Neutrophil (primary cell): ENCODE data around the gene LOC101059915.
"Not testable (repeated sequence)": the region's sequence is repeated elsewhere in the genome, so short reads cannot be mapped to it uniquely, and the experiment has no call there.

Experiments used
- H3K27ac ChIP-seq: fragments of 200-600 bp; sonication (generic); 2 replicates; pipeline ENCODE4 v1.5.1; 2016; ENCODE audit warnings: mild to moderate bottlenecking, moderate library complexity
- H3K27me3 ChIP-seq: fragments of 200-600 bp; sonication (generic); 2 replicates; pipeline ENCODE4 v1.6.0; 2016; ENCODE audit warnings: mild to moderate bottlenecking
- H3K36me3 ChIP-seq: fragments of 200-600 bp; sonication (generic); 2 replicates; pipeline ENCODE4 v1.5.1; 2017
- H3K4me1 ChIP-seq, 2 experiments: fragments of 200-600 bp in 1 of 2; sonication (generic) in 1 of 2; 1 replicate in 1 of 2; 2 replicates in 1 of 2; pipeline versions ENCODE4 v1.5.1 to v1.6.1; 2013 to 2016; ENCODE audit warnings: low read depth in 1 of 2, low read length in 1 of 2, mild to moderate bottlenecking in 1 of 2, moderate library complexity in 1 of 2; ENCODE audit not compliant: control insufficient read depth in 1 of 2, insufficient read depth in 1 of 2
- H3K4me3 ChIP-seq, 2 experiments: fragments of 200-600 bp in 1 of 2; sonication (generic) in 1 of 2; 1 replicate in 1 of 2; 2 replicates in 1 of 2; pipeline ENCODE4 v1.5.1; 2013 to 2016; ENCODE audit warnings: low read depth in 1 of 2, low read length in 1 of 2, mild to moderate bottlenecking in 1 of 2, moderate library complexity in 1 of 2
- H3K9me3 ChIP-seq: fragments of 200-600 bp; sonication (generic); 2 replicates; pipeline ENCODE4 v1.5.1; 2016
- CTCF ChIP-seq: fragments of 200-600 bp; sonication (generic); IDR thresholded peaks from 2 replicates; pipeline ENCODE4 v1.5.1; 2016; ENCODE audit warnings: antibody characterized with exemption

Gene LOC101059915

GRCh38 chrX:71671043-71671780 lies 3.9 kb downstream of the LOC101059915 start:
- H3K9me3 ChIP-seq, result no peaks in the 10 kb centered on the region
- peaks cover 28% of the 10 kb centered on the region for H3K27me3 ChIP-seq
- H3K27ac ChIP-seq, result no peak overlapping the region
- no peak for TF ChIP-seq CTCF
- H3K4me1 ChIP-seq, result no peaks in the 10 kb centered on the region
- H3K36me3 ChIP-seq, result no peaks in the 10 kb centered on the region
- no peak overlapping the region for H3K4me3 ChIP-seq

GRCh38 chrX:71671938-71672337 lies 4.6 kb downstream of the LOC101059915 start:
- Histone ChIP-seq H3K4me1 (no peaks in the 10 kb centered on the region), H3K36me3 (no peaks in the 10 kb centered on the region), H3K27ac (no peak overlapping the region), H3K9me3 (no peaks in the 10 kb centered on the region), H3K4me3 (no peak overlapping the region), H3K27me3 (peaks cover 28% of the 10 kb centered on the region)
- no peak for TF ChIP-seq CTCF

- peaks cover 15% of the 10 kb centered on the region for H3K27me3 ChIP-seq
- H3K36me3 ChIP-seq, H3K4me3 ChIP-seq, H3K9me3 ChIP-seq, H3K4me1 ChIP-seq, H3K27ac ChIP-seq: not testable (repeated sequence)
Observed at GRCh38 chrX:71675636-71676035, 8.3 kb downstream of the LOC101059915 start.

- H3K27ac ChIP-seq, H3K27me3 ChIP-seq, H3K36me3 ChIP-seq, H3K4me3 ChIP-seq, H3K4me1 ChIP-seq, H3K9me3 ChIP-seq: not testable (repeated sequence)
Observed at GRCh38 chrX:71676068-71676795, 8.9 kb downstream of the LOC101059915 start.

- H3K9me3 ChIP-seq, H3K4me1 ChIP-seq, H3K4me3 ChIP-seq, H3K36me3 ChIP-seq, H3K27ac ChIP-seq, H3K27me3 ChIP-seq: not testable (repeated sequence)
Observed at GRCh38 chrX:71677195-71677594, 9.8 kb downstream of the LOC101059915 start.

GRCh38 chrX:71679575-71680207 lies 12.3 kb downstream of the LOC101059915 start:
- Histone ChIP-seq H3K4me1 (no peaks in the 10 kb centered on the region), H3K27ac (no peak overlapping the region), H3K27me3 (no peaks in the 10 kb centered on the region), H3K4me3 (no peak overlapping the region), H3K36me3 (no peaks in the 10 kb centered on the region), H3K9me3 (no peaks in the 10 kb centered on the region)
- TF ChIP-seq CTCF, result no peak

GRCh38 chrX:71696641-71697465 lies 29.5 kb downstream of the LOC101059915 start:
- not testable (repeated sequence) for H3K4me1 ChIP-seq, H3K27me3 ChIP-seq, H3K4me3 ChIP-seq

GRCh38 chrX:71697466-71698298 lies 30.3 kb downstream of the LOC101059915 start:
- not testable (repeated sequence) for H3K4me3 ChIP-seq, H3K4me1 ChIP-seq, H3K9me3 ChIP-seq, H3K36me3 ChIP-seq, H3K27me3 ChIP-seq, H3K27ac ChIP-seq

More at GRCh38 chrX:71696641-71697465, 29.5 kb downstream of the LOC101059915 start:
- H3K27ac ChIP-seq, H3K36me3 ChIP-seq, H3K9me3 ChIP-seq: not testable (repeated sequence)

GRCh38 chrX:71698299-71699022 lies 31.1 kb downstream of the LOC101059915 start:
- H3K9me3 ChIP-seq, result not testable (repeated sequence)

More at GRCh38 chrX:71698299-71699022, 31.1 kb downstream of the LOC101059915 start:
- not testable (repeated sequence) for H3K36me3 ChIP-seq, H3K4me3 ChIP-seq, H3K27me3 ChIP-seq, H3K27ac ChIP-seq, H3K4me1 ChIP-seq
